Stomach (tissue), 4 donors: ENCODE measurements around the gene FCF1.

Source experiments
- CTCF ChIP-seq, 7 experiments: fragments of 450-650 bp in 4 of 7; fragments of 200-600 bp in 3 of 7; sonication (generic) in 3 of 7; IDR thresholded peaks; one replicate each; pipeline ENCODE4 v1.5.1; 2016 to 2019; ENCODE audit warnings: antibody characterized with exemption in 7 of 7, control low read depth in 2 of 7, mild to moderate bottlenecking in 1 of 7
- EP300 ChIP-seq: sonication (generic); formaldehyde crosslinking; IDR thresholded peaks from one replicate; pipeline ENCODE4 v1.6.1; 2017; ENCODE audit warnings: antibody characterized with exemption
- POLR2A ChIP-seq, 4 donors: fragments of 450-650 bp; IDR thresholded peaks; one replicate each; pipeline ENCODE4 v1.6.1; 2016; ENCODE audit warnings: antibody characterized with exemption in 4 of 4, control low read depth in 2 of 4, mild to moderate bottlenecking in 1 of 4, moderate library complexity in 1 of 4
- POLR2AphosphoS5 ChIP-seq, 3 donors: sonication (generic); formaldehyde crosslinking; IDR thresholded peaks; one replicate each; pipeline ENCODE4 v1.6.1; 2016; ENCODE audit warnings: antibody characterized with exemption in 3 of 3

- TF ChIP-seq CTCF (IDR thresholded peaks at IDR 0.05) = no peak
- no peak for TF ChIP-seq POLR2A (IDR thresholded peaks at IDR 0.05)
- no peak for TF ChIP-seq POLR2AphosphoS5 (IDR thresholded peaks at IDR 0.05)
- no peak for TF ChIP-seq EP300
Measured at GRCh38 chr14:74697011-74697410, 15.9 kb upstream of the FCF1 start.
